K562 (cell line): Measurements from ENCODE around the gene DDX51. TPM values are rescaled to one million over a fixed set of nuclear protein-coding genes. Genes with fewer than 3 reads are reported as not detected.

Experiments used
- ATAC-seq: fragments of 200-7000 bp; cut with Tn5 transposase; 3 replicates; pipeline ENCODE4 v1.9.1; 2020; ENCODE audit warnings: moderate library complexity
- BruUV-seq: library from RNA; stranded (reverse); fragments of 400-500 nt; replicated peaks from 2 replicates; lab custom pipeline; 2021; lab: Mats Ljungman, UMichigan
- CTCF ChIA-PET: fragments of 300-600 bp; formaldehyde crosslinking; extraction: SDS; loops from one replicate; lab custom pipeline; 2021; ENCODE audit warnings: low intra/inter-chr PET ratio; lab: Yijun Ruan, JAX
- POLR2A ChIA-PET: fragments of 300-600, 350-650 bp; sonication (Branson Sonifier 250); formaldehyde crosslinking; extraction: SDS; loops from one replicate; lab custom pipeline; 2021; ENCODE audit warnings: antibody characterized with exemption, inconsistent platforms; lab: Yijun Ruan, JAX
- DNase-seq, 4 experiments: peaks; one replicate each; pipeline versions ENCODE4 v3.0.0 to v3.0.0-alpha.2; 2011 to 2018; ENCODE audit warnings: low spot score in 3 of 4, mixed read lengths in 3 of 4; ENCODE audit errors: extremely low read depth in 1 of 4
- FAIRE-seq: peaks from 2 replicates; lab custom pipeline; 2011; peaks lifted over from hg19 to GRCh38; lab: Jason Lieb, UNC
- H2AFZ ChIP-seq: 2 replicates; pipeline ENCODE4 v1.6.0; 2011; ENCODE audit warnings: low read depth, low read length, control low read depth, inconsistent platforms
- H3K27ac ChIP-seq: fragments of 200-600 bp; 3 replicates; pipeline ENCODE4 v1.8.0; 2011; ENCODE audit warnings: low read depth, mild to moderate bottlenecking, control low read depth, inconsistent platforms, low read length, moderate library complexity, mixed read lengths; ENCODE audit errors: extremely low read depth
- H3K27me3 ChIP-seq, 2 experiments: fragments of 300-600 bp in 1 of 2; 2 replicates in 1 of 2; 3 replicates in 1 of 2; pipeline versions ENCODE4 v1.6.0 to v1.8.0; 2011; ENCODE audit warnings: inconsistent platforms in 2 of 2, low read length in 2 of 2, mild to moderate bottlenecking in 1 of 2, mixed read lengths in 1 of 2, moderate library complexity in 1 of 2; ENCODE audit not compliant: control insufficient read depth in 2 of 2, insufficient read depth in 2 of 2
- H3K36me3 ChIP-seq: fragments of 300-600 bp; 3 replicates; pipeline ENCODE4 v1.8.0; 2011; ENCODE audit warnings: mild to moderate bottlenecking, low read length, inconsistent platforms; ENCODE audit not compliant: control insufficient read depth, insufficient read depth
- H3K4me1 ChIP-seq, 2 experiments: fragments of 200-600 bp in 1 of 2; replicated peaks in 1 of 2; 2 replicates in 1 of 2; 3 replicates in 1 of 2; pipeline versions ENCODE4 v1.5.1 to v1.8.0; 2011; ENCODE audit warnings: inconsistent platforms in 2 of 2, low read length in 2 of 2, mild to moderate bottlenecking in 1 of 2, mixed read lengths in 1 of 2, moderate library complexity in 1 of 2; ENCODE audit not compliant: control insufficient read depth in 2 of 2, insufficient read depth in 2 of 2
- H3K4me2 ChIP-seq: 2 replicates; pipeline ENCODE4 v1.6.1; 2011; ENCODE audit warnings: low read length, control low read depth, inconsistent platforms, mixed read lengths; ENCODE audit not compliant: insufficient read depth
- H3K4me3 ChIP-seq: fragments of 200-600 bp; sonication (generic), shearing (Covaris generic); 2 replicates; pipeline ENCODE4 v1.5.1; 2016; ENCODE audit warnings: control low read depth, inconsistent platforms
- H3K79me2 ChIP-seq: fragments of 200-600 bp; 3 replicates; pipeline ENCODE4 v1.8.0; 2011; ENCODE audit warnings: low read length, inconsistent platforms; ENCODE audit not compliant: control insufficient read depth, insufficient read depth
- H3K9ac ChIP-seq, 2 experiments: 2 replicates each; pipeline versions ENCODE4 v1.6.0 to v1.6.1; 2011; ENCODE audit warnings: low read depth in 2 of 2, low read length in 2 of 2, control low read depth in 1 of 2, inconsistent platforms in 1 of 2, mild to moderate bottlenecking in 1 of 2, mixed read lengths in 1 of 2; ENCODE audit not compliant: insufficient read depth in 1 of 2
- H3K9me1 ChIP-seq: one replicate; pipeline ENCODE4 v1.6.0; 2011; ENCODE audit warnings: inconsistent platforms, mild to moderate bottlenecking, low read length, moderate library complexity; ENCODE audit not compliant: control insufficient read depth, insufficient read depth
- H3K9me3 ChIP-seq: replicated peaks from 2 replicates; pipeline ENCODE4 v1.5.1; 2011; ENCODE audit warnings: low read depth, low read length, inconsistent platforms; ENCODE audit not compliant: control insufficient read depth, insufficient read depth
- H4K20me1 ChIP-seq: replicated peaks from 2 replicates; pipeline ENCODE4 v1.6.1; 2011; ENCODE audit warnings: low read length, inconsistent platforms, mixed read lengths; ENCODE audit not compliant: control insufficient read depth, insufficient read depth
- HOXB6 ChIP-seq: fragments of 250-450 bp; sonication (Bioruptor Pico); IDR thresholded peaks from 2 replicates; pipeline ENCODE4 v1.5.1; 2022; ENCODE audit warnings: mild to moderate bottlenecking, borderline replicate concordance
- LCOR ChIP-seq: sonication (generic); formaldehyde crosslinking; IDR thresholded peaks from 2 replicates; pipeline ENCODE4 v1.8.0; 2022; ENCODE audit warnings: mild to moderate bottlenecking, missing genetic modification reagents
- NFIC ChIP-seq: fragments of 450-650 bp; IDR thresholded peaks from 2 replicates; pipeline ENCODE4 v1.6.1; 2017; ENCODE audit warnings: mild to moderate bottlenecking, inconsistent platforms
- PYGO2 ChIP-seq: fragments of 450-650 bp; IDR thresholded peaks from 2 replicates; pipeline ENCODE4 v1.6.1; 2016; ENCODE audit warnings: mild to moderate bottlenecking, missing genetic modification characterization, moderate library complexity, missing compliant biosample characterization
- RBM39 ChIP-seq: fragments of 200-400 bp; formaldehyde crosslinking; optimal IDR thresholded peaks from 2 replicates; pipeline ENCODE3; 2018; ENCODE audit warnings: low read depth, low read length
- RFX1 ChIP-seq: fragments of 450-650 bp; IDR thresholded peaks from 2 replicates; pipeline ENCODE4 v1.6.1; 2016; ENCODE audit warnings: mild to moderate bottlenecking, moderate library complexity
- SMARCE1 ChIP-seq: fragments of 450-650 bp; IDR thresholded peaks from 2 replicates; pipeline ENCODE4 v1.7.1; 2016; ENCODE audit warnings: mild to moderate bottlenecking
- WHSC1 ChIP-seq: IDR thresholded peaks from one replicate; pipeline ENCODE4 v1.6.1; 2012; ENCODE audit warnings: low read length, control low read depth, inconsistent platforms
- ZNF830 ChIP-seq: fragments of 250-450 bp; sonication (Bioruptor Pico); IDR thresholded peaks from 2 replicates; pipeline ENCODE4 v1.5.0; 2021; ENCODE audit warnings: mild to moderate bottlenecking
- WGBS: fragments of 100-300 bp; shearing (Covaris generic); methylation state at CpG from one replicate; pipeline ENCODE4 v1.1.6; 2016; ENCODE audit warnings: low coverage, mixed read lengths; ENCODE audit not compliant: insufficient coverage; ENCODE audit errors: missing lambda C conversion rate; 5-methylcytosine and 5-hydroxymethylcytosine counted together
- in situ Hi-C: fragments of 300-500 bp; cut with MboI; formaldehyde crosslinking; loops from 4 replicates; pipeline ENCODE4 v1.15.0; 2018; ENCODE audit warnings: inconsistent platforms, mixed read lengths
- intact Hi-C: fragments of 100-400 bp; cut with micrococcal nuclease; formaldehyde crosslinking; loops from 2 replicates; pipeline ENCODE4 v1.14.2; 2022
- polyA plus RNA-seq, 8 experiments: library from polyadenylated mRNA; depleted of rRNA in 4 of 8; stranded (reverse) in 5 of 8; unstranded in 3 of 8; fragments of >200 nt; fragmentation: Nextera tagmentation in 2 of 8; fragmentation: Illumina TruSeq in 1 of 8; extraction: Ambion mirVana in 2 of 8; extraction: Trizol in 1 of 8; gene quantifications; 2 replicates each; pipeline versions ENCODE4 v1.2.1 to v1.2.3, GENCODE V29; 2011 to 2014; ENCODE audit warnings: inconsistent platforms in 1 of 8, missing spikeins in 1 of 8
- total RNA-seq, 7 experiments: library from RNA; depleted of rRNA in 6 of 7; stranded (reverse); fragments of >200 nt in 6 of 7; fragmentation: Illumina TruSeq in 2 of 7; extraction: Trizol in 2 of 7; gene quantifications; 2 replicates each; pipeline versions ENCODE4 v1.2.1 to v1.2.3, GENCODE V29; 2011 to 2021; ENCODE audit warnings: low replicate concordance in 1 of 7

DDX51 gene
- total and polyA plus RNA-seq, 9 of the 15 experiments (the other 6 are each of a cell fraction or from before 2014, with no cell fraction given), result 1.1 to 35.9 (median 12.4) TPM

DNA sequence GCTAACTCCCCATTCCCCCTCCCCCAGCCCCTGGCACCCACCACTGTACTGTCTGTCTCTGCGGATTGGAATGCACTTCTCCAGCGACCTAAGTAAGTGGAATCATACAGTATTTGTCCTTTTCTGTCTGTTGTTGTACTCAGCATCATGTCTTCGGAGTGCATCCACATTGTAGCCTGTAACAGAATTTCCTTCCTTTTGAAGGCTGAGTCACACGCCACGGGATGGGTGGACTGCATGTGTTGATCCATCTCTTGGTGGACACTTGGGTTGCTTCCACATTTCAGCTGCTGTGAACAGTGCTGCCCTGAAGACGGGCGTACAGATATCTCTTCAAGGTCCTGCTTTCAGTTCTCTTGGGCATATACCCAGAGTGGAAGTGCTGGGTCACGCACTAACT, 34.4 kb downstream of the DDX51 start (continued):
- no peak for TF ChIP-seq LCOR (CRISPR knock-in tag)
- no peak for TF ChIP-seq ZNF830 (CRISPR knock-in tag)
- no peak for TF ChIP-seq HOXB6
- TF ChIP-seq WHSC1, result no peak
- TF ChIP-seq RBM39, result no peak
- TF ChIP-seq SMARCE1, result no peak
- TF ChIP-seq PYGO2 (tag), result no peak

DNA sequence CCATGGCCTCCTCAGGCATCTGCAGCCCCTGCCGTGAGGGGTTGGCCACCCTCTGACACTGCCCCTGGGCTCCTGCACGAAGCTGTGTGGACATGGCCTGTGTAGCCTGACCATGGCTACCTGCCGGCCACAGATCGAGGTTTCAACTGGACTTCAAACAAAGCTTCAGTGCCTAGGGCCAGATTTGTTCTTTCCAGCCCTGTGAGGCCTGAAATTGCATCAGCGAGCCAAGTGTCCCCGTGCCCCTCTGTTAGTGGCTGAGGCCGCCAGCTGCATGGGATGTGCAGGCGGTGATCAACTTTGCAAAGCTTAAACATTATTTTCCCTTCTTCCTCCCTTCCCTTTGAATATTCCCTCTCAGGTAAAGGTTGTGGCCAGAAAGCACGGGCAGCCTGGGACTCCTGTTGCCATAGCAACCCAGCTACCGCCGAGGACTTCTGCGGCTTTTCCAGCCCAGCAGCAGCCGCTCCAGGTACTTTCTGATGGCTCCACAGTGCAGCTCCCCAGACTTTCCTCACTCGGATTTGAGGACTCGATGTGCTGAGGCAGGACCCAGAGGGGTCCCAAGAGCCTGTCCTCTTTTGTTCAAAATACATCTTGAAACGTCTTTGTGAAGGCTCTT, 35.8 kb downstream of the DDX51 start:
- H3K27ac ChIP-seq, result no peak overlapping the region
- intact Hi-C loops (no loop called here), in situ Hi-C loops (no loop called here)
- no peaks in the 10 kb centered on the region for H4K20me1 ChIP-seq
- BruUV-seq, result no TSS peak
- FAIRE-seq (no peak), ATAC-seq (no peak), DNase-seq (peak in 1 of 4 experiments; percentile 37)
- H3K4me2 ChIP-seq, result no peak overlapping the region
- H3K9ac ChIP-seq, result peak overlapping the region in 1 of 2 experiments; percentile 53; a peak in 1 of 4 replicates
- TF ChIP-seq NFIC (no peak), RFX1 (peak; percentile 87)
- WGBS, result 85% methylated on average over 13 of the region's 16 CpGs
- H3K4me1 ChIP-seq, result peaks cover 0 to 5% of the 10 kb centered on the region in 2 experiments; a peak in 1 of 5 replicates
- H3K79me2 ChIP-seq, result peaks cover 6% of the 10 kb centered on the region; the same call in 2 of the 3 replicates
- H3K4me3 ChIP-seq, result no peak overlapping the region
- H3K27me3 ChIP-seq, result no peaks in the 10 kb centered on the region
- peaks cover 64% of the 10 kb centered on the region; the same call in 2 of the 3 replicates for H3K36me3 ChIP-seq
- H3K9me1 ChIP-seq, result no peaks in the 10 kb centered on the region
- no peak overlapping the region for H2AFZ ChIP-seq
- POLR2A ChIA-PET, result no interaction called here
- CTCF ChIA-PET, result no interaction called here
- no peaks in the 10 kb centered on the region for H3K9me3 ChIP-seq
